Measurements from ENCODE around the gene MAPK1IP1L.

Gene MAPK1IP1L

DNA sequence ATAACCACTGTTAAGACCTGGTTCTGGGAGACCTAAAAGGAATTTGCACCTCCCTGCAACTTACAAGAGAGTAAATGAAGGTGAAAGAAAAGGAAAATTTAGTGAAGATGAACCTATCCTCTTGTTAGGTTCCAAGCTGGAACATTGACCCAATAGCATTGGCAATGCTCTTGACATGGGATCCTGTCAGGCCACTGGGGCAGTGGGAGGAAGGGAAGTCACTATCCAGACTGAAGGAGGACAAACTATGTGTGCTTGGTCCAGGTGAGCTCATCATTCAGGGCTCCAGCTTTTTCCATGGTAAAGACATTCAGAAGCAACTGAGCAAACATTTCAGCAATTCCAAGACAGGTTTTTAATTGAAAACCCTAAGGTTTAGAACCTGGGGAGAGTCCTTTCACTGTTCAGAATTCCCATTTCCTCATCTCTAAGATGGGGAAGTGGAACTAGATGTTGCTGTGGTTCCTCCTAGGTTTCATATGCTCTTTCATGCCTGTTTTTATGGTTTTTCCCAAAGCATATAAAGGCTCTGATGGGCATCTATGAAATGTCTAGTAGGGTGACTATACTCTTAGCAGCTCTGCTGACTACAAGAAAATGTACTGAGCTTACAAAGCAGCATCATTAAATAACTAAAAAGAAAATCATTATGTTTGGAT, 33.1 kb downstream of the MAPK1IP1L start:
- H3K9me3 ChIP-seq (ENCODE audit: insufficient read depth, low read length): no peaks in the 10 kb centered on the region
- H3K4me2 ChIP-seq (ENCODE audit: low read length): peak overlapping the region; percentile 13; the same call in 1 of the 2 replicates
- TF ChIP-seq, protein P1, sequence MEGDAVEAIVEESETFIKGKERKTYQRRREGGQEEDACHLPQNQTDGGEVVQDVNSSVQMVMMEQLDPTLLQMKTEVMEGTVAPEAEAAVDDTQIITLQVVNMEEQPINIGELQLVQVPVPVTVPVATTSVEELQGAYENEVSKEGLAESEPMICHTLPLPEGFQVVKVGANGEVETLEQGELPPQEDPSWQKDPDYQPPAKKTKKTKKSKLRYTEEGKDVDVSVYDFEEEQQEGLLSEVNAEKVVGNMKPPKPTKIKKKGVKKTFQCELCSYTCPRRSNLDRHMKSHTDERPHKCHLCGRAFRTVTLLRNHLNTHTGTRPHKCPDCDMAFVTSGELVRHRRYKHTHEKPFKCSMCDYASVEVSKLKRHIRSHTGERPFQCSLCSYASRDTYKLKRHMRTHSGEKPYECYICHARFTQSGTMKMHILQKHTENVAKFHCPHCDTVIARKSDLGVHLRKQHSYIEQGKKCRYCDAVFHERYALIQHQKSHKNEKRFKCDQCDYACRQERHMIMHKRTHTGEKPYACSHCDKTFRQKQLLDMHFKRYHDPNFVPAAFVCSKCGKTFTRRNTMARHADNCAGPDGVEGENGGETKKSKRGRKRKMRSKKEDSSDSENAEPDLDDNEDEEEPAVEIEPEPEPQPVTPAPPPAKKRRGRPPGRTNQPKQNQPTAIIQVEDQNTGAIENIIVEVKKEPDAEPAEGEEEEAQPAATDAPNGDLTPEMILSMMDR (IDR thresholded peaks at IDR 0.05; ENCODE audit: low read depth, low read length): no peak
- TF ChIP-seq EZH2phosphoT487 (IDR thresholded peaks at IDR 0.05; ENCODE audit: low read depth): no peak
- H4K20me1 ChIP-seq (ENCODE audit: insufficient read depth, low read length): no peaks in the 10 kb centered on the region
- no peak overlapping the region for H2AFZ ChIP-seq (ENCODE audit: low read depth, low read length)
- no peak overlapping the region for H3K4me3 ChIP-seq (ENCODE audit: low read length)
- H3K27ac ChIP-seq (ENCODE audit: low read length): no peak overlapping the region
- 0 out of 2 replicates have a peak, but pooled peaks cover 3% of the 10 kb centered on the region for H3K27me3 ChIP-seq (ENCODE audit: low read depth, low read length)
- no peaks in the 10 kb centered on the region for H3K79me2 ChIP-seq (ENCODE audit: low read length)
- peaks cover 28% of the 10 kb centered on the region for H3K4me1 ChIP-seq (ENCODE audit: low read length)
- H3K36me3 ChIP-seq (replicated peaks; ENCODE audit: low read depth, low read length): no peaks in the 10 kb centered on the region
- H3K9ac ChIP-seq (ENCODE audit: low read length): no peak overlapping the region

DNA sequence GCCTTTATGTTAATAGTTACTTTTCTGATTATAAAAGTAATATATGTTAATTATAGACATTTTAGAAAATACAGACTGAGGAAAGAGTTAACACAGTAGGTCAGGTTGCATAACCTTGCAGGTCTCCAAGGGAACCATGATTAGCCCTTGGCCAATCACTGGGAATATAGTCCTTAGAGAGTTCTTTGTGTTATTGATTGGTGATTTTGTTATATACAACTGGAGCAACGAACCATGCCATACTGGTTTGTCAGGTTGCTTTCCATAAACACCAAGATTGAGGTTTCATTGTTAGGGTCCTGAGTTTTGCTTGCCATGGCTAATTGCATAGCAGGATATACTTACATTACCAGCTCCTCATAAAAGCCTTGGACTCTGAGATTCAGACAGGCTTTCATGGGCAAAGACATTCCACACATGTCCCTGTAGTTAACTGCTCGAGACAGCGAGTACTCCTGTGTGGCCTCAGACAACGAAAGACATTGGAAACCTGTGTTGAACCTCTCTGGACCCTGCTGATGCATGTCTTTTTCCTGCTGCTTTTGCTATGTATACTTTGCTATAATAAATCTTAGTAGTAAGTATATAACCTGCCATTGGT, 33.7 kb downstream of the MAPK1IP1L start:
- Histone ChIP-seq H4K20me1 (ENCODE audit: insufficient read depth, low read length) (no peaks in the 10 kb centered on the region), H2AFZ (ENCODE audit: low read depth, low read length) (no peak overlapping the region), H3K36me3 (replicated peaks; ENCODE audit: low read depth, low read length) (no peaks in the 10 kb centered on the region), H3K4me2 (ENCODE audit: low read length) (no peak overlapping the region), H3K27ac (ENCODE audit: low read length) (no peak overlapping the region), H3K4me1 (ENCODE audit: low read length) (peaks cover 21% of the 10 kb centered on the region), H3K4me3 (ENCODE audit: low read length) (no peak overlapping the region), H3K79me2 (ENCODE audit: low read length) (no peaks in the 10 kb centered on the region), H3K27me3 (ENCODE audit: low read depth, low read length) (0 out of 2 replicates have a peak, but pooled peaks cover 3% of the 10 kb centered on the region), H3K9ac (ENCODE audit: low read length) (no peak overlapping the region), H3K9me3 (ENCODE audit: insufficient read depth, low read length) (no peaks in the 10 kb centered on the region)
- TF ChIP-seq, protein P1 (IDR thresholded peaks at IDR 0.05; ENCODE audit: low read depth, low read length): no peak
- no peak for TF ChIP-seq EZH2phosphoT487 (IDR thresholded peaks at IDR 0.05; ENCODE audit: low read depth)

DNA sequence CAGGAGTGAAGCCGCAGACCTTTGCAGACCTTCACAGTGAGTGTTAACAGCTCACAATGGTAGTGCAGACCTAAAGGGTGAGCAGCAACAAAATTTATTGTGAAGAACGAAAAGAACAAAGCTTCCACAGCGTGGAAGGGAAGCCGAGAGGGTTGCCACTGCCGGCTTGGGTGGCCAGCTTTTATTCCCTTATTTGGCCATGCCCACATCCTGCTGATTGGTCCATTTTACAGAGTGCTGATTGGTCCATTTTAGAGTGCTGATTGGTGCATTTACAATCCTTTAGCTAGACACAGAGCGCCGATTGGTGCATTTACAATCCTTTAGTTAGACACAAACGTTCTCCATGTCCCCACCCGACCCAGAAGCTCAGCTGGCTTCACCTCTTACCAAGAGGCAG, 35.5 kb downstream of the MAPK1IP1L start:
- Histone ChIP-seq H3K27ac (ENCODE audit: low read length) (no peak overlapping the region), H3K36me3 (replicated peaks; ENCODE audit: low read depth, low read length) (no peaks in the 10 kb centered on the region), H3K4me1 (ENCODE audit: low read length) (peaks cover 16% of the 10 kb centered on the region), H3K79me2 (ENCODE audit: low read length) (no peaks in the 10 kb centered on the region), H3K9ac (ENCODE audit: low read length) (no peak overlapping the region), H3K4me3 (ENCODE audit: low read length) (no peak overlapping the region), H3K9me3 (ENCODE audit: insufficient read depth, low read length) (no peaks in the 10 kb centered on the region), H3K4me2 (ENCODE audit: low read length) (no peak overlapping the region), H4K20me1 (ENCODE audit: insufficient read depth, low read length) (no peaks in the 10 kb centered on the region), H3K27me3 (ENCODE audit: low read depth, low read length) (0 out of 2 replicates have a peak, but pooled peaks cover 3% of the 10 kb centered on the region), H2AFZ (ENCODE audit: low read depth, low read length) (no peak overlapping the region)
- TF ChIP-seq, protein P1 (IDR thresholded peaks at IDR 0.05; ENCODE audit: low read depth, low read length): no peak
- no peak for TF ChIP-seq EZH2phosphoT487 (IDR thresholded peaks at IDR 0.05; ENCODE audit: low read depth)

DNA sequence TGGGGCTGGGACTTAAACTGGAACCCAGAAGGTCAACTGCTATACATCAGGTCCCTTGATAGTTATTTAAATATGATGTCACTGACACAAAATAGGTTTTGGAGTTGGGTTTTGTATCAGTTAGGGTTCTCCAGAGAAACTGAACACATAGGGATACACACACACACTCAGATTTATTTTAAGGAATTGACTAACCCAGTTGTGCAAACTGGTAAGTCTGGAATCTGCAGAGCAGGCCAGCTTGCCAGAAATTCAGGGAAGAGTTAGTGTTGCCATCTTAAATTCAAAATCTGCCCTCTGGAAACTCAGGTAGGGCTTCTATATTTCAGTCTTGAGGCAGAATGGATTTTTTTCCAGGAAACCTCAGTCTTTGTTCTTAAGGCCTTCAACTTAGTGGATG, 36.9 kb downstream of the MAPK1IP1L start:
- peaks cover 16% of the 10 kb centered on the region for H3K4me1 ChIP-seq (ENCODE audit: low read length)
- no peak overlapping the region for H2AFZ ChIP-seq (ENCODE audit: low read depth, low read length)
- H4K20me1 ChIP-seq (ENCODE audit: insufficient read depth, low read length): no peaks in the 10 kb centered on the region
- TF ChIP-seq, protein P1 (IDR thresholded peaks at IDR 0.05; ENCODE audit: low read depth, low read length): no peak
- TF ChIP-seq EZH2phosphoT487 (IDR thresholded peaks at IDR 0.05; ENCODE audit: low read depth): no peak
- H3K9me3 ChIP-seq (ENCODE audit: insufficient read depth, low read length): no peaks in the 10 kb centered on the region
- no peak overlapping the region for H3K4me3 ChIP-seq (ENCODE audit: low read length)
- no peak overlapping the region for H3K9ac ChIP-seq (ENCODE audit: low read length)
- H3K79me2 ChIP-seq (ENCODE audit: low read length): no peaks in the 10 kb centered on the region
- no peak overlapping the region for H3K27ac ChIP-seq (ENCODE audit: low read length)
- no peak overlapping the region for H3K4me2 ChIP-seq (ENCODE audit: low read length)
- 0 out of 2 replicates have a peak, but pooled peaks cover 3% of the 10 kb centered on the region for H3K27me3 ChIP-seq (ENCODE audit: low read depth, low read length)
- H3K36me3 ChIP-seq (replicated peaks; ENCODE audit: low read depth, low read length): no peaks in the 10 kb centered on the region

All from OCI-LY3 (cell line).